Measurements from ENCODE around the gene ITGA5.

DNA sequence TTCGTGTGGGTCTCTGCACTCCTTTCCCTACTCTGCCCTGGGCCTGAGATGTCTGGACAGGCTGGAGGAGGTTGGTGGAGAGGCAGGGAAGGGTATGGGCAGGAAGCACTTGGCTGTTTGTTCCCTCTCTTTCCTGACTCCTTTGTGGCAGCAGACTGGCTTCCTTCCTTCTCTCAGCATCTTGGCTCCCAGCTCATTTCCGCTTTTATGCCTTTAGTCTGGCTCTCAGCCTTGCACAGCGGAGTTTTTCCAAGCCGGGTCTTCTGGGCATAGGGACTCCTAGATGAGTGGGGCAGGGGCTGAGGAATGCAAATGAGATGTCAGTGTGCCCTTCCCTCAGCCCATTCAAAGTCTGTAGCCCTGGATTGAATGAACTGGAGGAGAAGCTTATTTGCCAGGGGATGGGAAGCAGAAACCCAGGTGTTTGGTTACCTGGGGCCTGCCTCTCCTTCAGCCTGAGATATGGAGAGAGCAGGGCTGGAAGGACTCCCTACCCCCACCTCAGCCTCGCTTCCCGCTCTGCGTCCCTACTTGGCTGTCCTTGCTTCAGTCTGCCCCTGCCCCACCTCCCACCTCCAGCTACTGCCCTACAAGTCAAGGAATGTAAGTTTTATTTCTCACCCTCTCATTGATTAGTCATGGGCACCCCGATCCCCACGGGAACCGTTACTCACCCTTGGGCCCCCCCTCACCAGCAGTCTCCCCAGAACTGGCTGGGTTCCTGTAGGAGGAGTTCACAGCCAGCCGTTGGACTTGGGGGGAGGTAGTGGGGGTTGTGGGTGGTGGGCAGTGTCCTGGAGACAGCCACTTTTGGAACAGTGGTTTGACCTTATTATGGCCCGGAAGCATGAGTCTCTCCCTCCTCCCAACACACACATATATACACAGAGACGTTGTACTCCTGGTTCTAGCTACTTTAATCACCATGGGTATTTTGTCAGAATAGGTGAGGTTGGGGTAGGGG, 9.3 kb upstream of the ITGA5 start:
- TF ChIP-seq, protein P1, sequence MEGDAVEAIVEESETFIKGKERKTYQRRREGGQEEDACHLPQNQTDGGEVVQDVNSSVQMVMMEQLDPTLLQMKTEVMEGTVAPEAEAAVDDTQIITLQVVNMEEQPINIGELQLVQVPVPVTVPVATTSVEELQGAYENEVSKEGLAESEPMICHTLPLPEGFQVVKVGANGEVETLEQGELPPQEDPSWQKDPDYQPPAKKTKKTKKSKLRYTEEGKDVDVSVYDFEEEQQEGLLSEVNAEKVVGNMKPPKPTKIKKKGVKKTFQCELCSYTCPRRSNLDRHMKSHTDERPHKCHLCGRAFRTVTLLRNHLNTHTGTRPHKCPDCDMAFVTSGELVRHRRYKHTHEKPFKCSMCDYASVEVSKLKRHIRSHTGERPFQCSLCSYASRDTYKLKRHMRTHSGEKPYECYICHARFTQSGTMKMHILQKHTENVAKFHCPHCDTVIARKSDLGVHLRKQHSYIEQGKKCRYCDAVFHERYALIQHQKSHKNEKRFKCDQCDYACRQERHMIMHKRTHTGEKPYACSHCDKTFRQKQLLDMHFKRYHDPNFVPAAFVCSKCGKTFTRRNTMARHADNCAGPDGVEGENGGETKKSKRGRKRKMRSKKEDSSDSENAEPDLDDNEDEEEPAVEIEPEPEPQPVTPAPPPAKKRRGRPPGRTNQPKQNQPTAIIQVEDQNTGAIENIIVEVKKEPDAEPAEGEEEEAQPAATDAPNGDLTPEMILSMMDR (IDR thresholded peaks at IDR 0.05; ENCODE audit: low read depth, low read length), result no peak
- no peak for TF ChIP-seq EZH2phosphoT487 (IDR thresholded peaks at IDR 0.05; ENCODE audit: low read depth)
